GM12878 (cell line): ENCODE data around the gene TCEA2.

Experiments used
- BACH1 ChIP-seq: fragments of 450-650 bp; IDR thresholded peaks from 2 replicates; pipeline ENCODE4 v1.6.1; 2017; ENCODE audit warnings: mild to moderate bottlenecking, borderline replicate concordance
- EP300 ChIP-seq, 2 experiments: fragments of 150-350 bp in 1 of 2; IDR thresholded peaks; 2 replicates each; pipeline ENCODE4 v1.6.1; 2011 to 2012; ENCODE audit warnings: low read depth in 2 of 2, low read length in 2 of 2, borderline replicate concordance in 1 of 2, improper control_type of control experiment in 1 of 2, inconsistent platforms in 1 of 2; ENCODE audit not compliant: control insufficient read depth in 1 of 2
- FOXK2 ChIP-seq: fragments of 450-650 bp; IDR thresholded peaks from 2 replicates; pipeline ENCODE4 v1.6.1; 2017; ENCODE audit warnings: mild to moderate bottlenecking, moderate library complexity
- POLR2A ChIP-seq: IDR thresholded peaks from 2 replicates; pipeline ENCODE4 v1.6.1; 2011; ENCODE audit warnings: low read depth, mild to moderate bottlenecking, low read length
- POLR2AphosphoS5 ChIP-seq: IDR thresholded peaks from 2 replicates; pipeline ENCODE4 v1.6.1; 2011; ENCODE audit warnings: mild to moderate bottlenecking, low read length, inconsistent platforms
- RCOR1 ChIP-seq: conservative IDR thresholded peaks from 2 replicates; pipeline ENCODE4 v1.6.1; 2012; ENCODE audit warnings: low read depth, low read length, improper control_type of control experiment
- TAF1 ChIP-seq: IDR thresholded peaks from 2 replicates; pipeline ENCODE4 v1.6.1; 2011; ENCODE audit warnings: mild to moderate bottlenecking, low read depth, low read length, borderline replicate concordance
- TF ChIP-seq, protein P1 (sequence below): IDR thresholded peaks from 2 replicates; pipeline ENCODE4 v1.6.1; 2011; ENCODE audit warnings: mild to moderate bottlenecking, low read depth, low read length, moderate library complexity; ENCODE audit not compliant: insufficient replicate concordance
- TF ChIP-seq, protein P2 (sequence below), 3 experiments: IDR thresholded peaks in 2 of 3; conservative IDR thresholded peaks in 1 of 3; 2 replicates each; pipeline ENCODE4 v1.5.1; 2011; ENCODE audit warnings: low read depth in 3 of 3, low read length in 3 of 3, mild to moderate bottlenecking in 3 of 3, control low read depth in 2 of 3, moderate library complexity in 2 of 3, inconsistent platforms in 1 of 3, mixed read lengths in 1 of 3; ENCODE audit not compliant: control insufficient read depth in 2 of 3, insufficient read depth in 1 of 3; ENCODE audit errors: extremely low read depth in 1 of 3
- TF ChIP-seq, protein P3 (sequence below): fragments of 450-650 bp; formaldehyde crosslinking; IDR thresholded peaks from 2 replicates; pipeline ENCODE4 v1.4.0; 2022; ENCODE audit warnings: mild to moderate bottlenecking, moderate library complexity

DNA sequence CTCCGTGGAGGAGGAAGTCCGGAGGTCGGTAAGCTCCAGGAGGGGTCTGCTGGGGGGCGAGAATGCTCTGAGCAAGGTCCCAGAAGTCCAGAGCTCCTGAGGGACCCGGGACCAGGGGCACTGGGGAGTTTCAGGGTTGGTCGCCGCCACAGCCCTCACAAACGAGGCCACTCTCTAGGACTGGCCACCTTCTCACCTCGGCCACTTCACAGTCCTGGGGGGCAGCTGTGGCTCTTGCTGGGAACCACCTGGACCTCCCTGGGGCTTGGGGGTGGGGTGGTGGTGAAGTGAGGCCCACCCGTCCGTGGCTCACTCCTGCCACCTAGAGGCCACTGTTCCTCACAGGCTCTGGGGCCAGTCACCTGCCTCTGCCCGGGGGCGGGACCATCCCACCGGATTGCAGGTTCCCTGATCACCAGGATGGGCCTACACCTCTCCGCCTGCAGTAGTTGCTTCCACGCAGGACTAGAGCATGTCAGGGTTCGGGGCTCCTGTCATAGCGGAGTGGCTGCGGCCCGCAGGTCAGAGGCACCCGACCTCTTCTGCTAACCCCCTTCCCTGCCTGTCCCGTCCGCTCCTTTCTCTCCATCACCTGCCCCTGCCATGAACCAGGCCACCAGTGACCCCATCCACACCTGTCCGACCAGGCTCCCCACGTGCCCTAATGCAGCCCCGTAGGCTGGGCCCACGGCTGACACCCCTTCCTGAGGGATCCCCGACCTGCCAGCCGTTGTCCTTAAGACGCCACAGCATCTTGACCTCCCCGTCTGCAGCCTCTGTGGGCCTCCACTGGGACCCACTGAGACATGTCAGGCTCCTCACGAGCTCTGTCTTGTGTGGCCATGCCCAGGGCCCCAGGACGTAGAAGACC lies 5.1 kb upstream of the TCEA2 start:
- TF ChIP-seq BACH1, result no peak
- TF ChIP-seq, protein P1, sequence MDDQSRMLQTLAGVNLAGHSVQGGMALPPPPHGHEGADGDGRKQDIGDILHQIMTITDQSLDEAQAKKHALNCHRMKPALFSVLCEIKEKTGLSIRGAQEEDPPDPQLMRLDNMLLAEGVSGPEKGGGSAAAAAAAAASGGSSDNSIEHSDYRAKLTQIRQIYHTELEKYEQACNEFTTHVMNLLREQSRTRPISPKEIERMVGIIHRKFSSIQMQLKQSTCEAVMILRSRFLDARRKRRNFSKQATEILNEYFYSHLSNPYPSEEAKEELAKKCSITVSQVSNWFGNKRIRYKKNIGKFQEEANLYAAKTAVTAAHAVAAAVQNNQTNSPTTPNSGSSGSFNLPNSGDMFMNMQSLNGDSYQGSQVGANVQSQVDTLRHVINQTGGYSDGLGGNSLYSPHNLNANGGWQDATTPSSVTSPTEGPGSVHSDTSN, result no peak
- TF ChIP-seq, protein P2, sequence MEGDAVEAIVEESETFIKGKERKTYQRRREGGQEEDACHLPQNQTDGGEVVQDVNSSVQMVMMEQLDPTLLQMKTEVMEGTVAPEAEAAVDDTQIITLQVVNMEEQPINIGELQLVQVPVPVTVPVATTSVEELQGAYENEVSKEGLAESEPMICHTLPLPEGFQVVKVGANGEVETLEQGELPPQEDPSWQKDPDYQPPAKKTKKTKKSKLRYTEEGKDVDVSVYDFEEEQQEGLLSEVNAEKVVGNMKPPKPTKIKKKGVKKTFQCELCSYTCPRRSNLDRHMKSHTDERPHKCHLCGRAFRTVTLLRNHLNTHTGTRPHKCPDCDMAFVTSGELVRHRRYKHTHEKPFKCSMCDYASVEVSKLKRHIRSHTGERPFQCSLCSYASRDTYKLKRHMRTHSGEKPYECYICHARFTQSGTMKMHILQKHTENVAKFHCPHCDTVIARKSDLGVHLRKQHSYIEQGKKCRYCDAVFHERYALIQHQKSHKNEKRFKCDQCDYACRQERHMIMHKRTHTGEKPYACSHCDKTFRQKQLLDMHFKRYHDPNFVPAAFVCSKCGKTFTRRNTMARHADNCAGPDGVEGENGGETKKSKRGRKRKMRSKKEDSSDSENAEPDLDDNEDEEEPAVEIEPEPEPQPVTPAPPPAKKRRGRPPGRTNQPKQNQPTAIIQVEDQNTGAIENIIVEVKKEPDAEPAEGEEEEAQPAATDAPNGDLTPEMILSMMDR (IDR thresholded peaks at IDR 0.05 in 2 of 3, conservative IDR thresholded peaks at IDR 0.05 in 1 of 3; ENCODE audit: control insufficient read depth in 2 of 3, extremely low read depth in 1 of 3, insufficient read depth in 1 of 3, low read depth in 3 of 3, low read length in 3 of 3), result peak; percentile 92 to 94 (median 93)
- TF ChIP-seq TAF1, result no peak
- no peak for TF ChIP-seq POLR2A
- TF ChIP-seq POLR2AphosphoS5, result no peak
- TF ChIP-seq RCOR1, result no peak
- TF ChIP-seq EP300 (IDR thresholded peaks at IDR 0.05; ENCODE audit: borderline replicate concordance in 1 of 2, control insufficient read depth in 1 of 2, low read depth in 2 of 2, low read length in 2 of 2), result peak in 1 of 2 experiments; percentile 56; a peak in 2 of 4 replicates
- TF ChIP-seq FOXK2, result no peak
- TF ChIP-seq, protein P3, sequence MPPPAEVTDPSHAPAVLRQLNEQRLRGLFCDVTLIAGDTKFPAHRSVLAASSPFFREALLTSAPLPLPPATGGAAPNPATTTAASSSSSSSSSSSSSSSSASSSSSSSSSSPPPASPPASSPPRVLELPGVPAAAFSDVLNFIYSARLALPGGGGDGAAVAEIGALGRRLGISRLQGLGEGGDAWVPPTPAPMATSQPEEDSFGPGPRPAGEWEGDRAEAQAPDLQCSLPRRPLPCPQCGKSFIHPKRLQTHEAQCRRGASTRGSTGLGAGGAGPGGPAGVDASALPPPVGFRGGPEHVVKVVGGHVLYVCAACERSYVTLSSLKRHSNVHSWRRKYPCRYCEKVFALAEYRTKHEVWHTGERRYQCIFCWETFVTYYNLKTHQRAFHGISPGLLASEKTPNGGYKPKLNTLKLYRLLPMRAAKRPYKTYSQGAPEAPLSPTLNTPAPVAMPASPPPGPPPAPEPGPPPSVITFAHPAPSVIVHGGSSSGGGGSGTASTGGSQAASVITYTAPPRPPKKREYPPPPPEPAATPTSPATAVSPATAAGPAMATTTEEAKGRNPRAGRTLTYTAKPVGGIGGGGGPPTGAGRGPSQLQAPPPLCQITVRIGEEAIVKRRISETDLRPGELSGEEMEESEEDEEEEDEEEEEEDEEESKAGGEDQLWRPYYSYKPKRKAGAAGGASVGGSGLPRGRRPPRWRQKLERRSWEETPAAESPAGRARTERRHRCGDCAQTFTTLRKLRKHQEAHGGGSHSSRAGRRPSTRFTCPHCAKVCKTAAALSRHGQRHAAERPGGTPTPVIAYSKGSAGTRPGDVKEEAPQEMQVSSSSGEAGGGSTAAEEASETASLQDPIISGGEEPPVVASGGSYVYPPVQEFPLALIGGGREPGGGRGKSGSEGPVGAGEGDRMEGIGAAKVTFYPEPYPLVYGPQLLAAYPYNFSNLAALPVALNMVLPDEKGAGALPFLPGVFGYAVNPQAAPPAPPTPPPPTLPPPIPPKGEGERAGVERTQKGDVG, result no peak
